HCT116 (cell line): Measurements from ENCODE around the gene RPL27. TPM values are rescaled to one million over a fixed set of nuclear protein-coding genes. Genes with fewer than 3 reads are reported as not detected.

Experiments used
- ATAC-seq: fragments of 200-7000 bp; cut with Tn5 transposase; 2 replicates; pipeline ENCODE4 v1.9.1; 2020; ENCODE audit warnings: mild to moderate bottlenecking, moderate library complexity
- BruUV-seq: library from RNA; stranded (reverse); fragments of 400-500 nt; replicated peaks from 2 replicates; lab custom pipeline; 2021; lab: Mats Ljungman, UMichigan
- CTCF ChIA-PET: fragments of 300-600 bp; sonication (Branson Sonifier 250); formaldehyde crosslinking; loops from one replicate; lab custom pipeline; 2021; ENCODE audit warnings: antibody characterized with exemption; lab: Charles Lee
- POLR2A ChIA-PET: fragments of 300-600, 350-600 bp; sonication (Branson Sonifier 250); formaldehyde crosslinking; loops from one replicate; lab custom pipeline; 2021; ENCODE audit warnings: antibody characterized with exemption; lab: Charles Lee
- RAD21 ChIA-PET, 2 experiments: fragments of 300-600 bp; sonication (Branson Sonifier 250); formaldehyde crosslinking; loops; one replicate each; lab custom pipeline; 2023; ENCODE audit warnings: low total read pairs in 2 of 2; ENCODE audit not compliant: uncharacterized antibody in 2 of 2, unreplicated experiment in 2 of 2, low non-redundant PET in 1 of 2; lab: Charles Lee
- DNase-seq: peaks from one replicate; pipeline ENCODE4 v3.0.0-alpha.2; 2010; ENCODE audit warnings: low read depth, low spot score
- H2AFZ ChIP-seq: fragments of 200-600 bp; shearing (Covaris generic), sonication (generic); 2 replicates; pipeline ENCODE4 v1.6.1; 2017; ENCODE audit warnings: low read depth, mixed run types, mixed read lengths, antibody characterized with exemption, low read length; ENCODE audit not compliant: poor library complexity, severe bottlenecking
- H3K27ac ChIP-seq: 2 replicates; pipeline ENCODE4 v1.5.1; 2012; ENCODE audit warnings: low read depth, low read length
- H3K27me3 ChIP-seq: fragments of 200-600 bp; sonication (generic); 2 replicates; pipeline ENCODE4 v1.6.1; 2016; ENCODE audit warnings: mixed run types, low read length, mixed read lengths; ENCODE audit not compliant: insufficient read depth
- H3K36me3 ChIP-seq, 2 experiments: fragments of 200-500 bp in 1 of 2; fragments of 200-600 bp in 1 of 2; sonication (Bioruptor generic) in 1 of 2; sonication (generic) in 1 of 2; 2 replicates each; pipeline versions ENCODE4 v1.5.1 to v1.6.1; 2014 to 2016; ENCODE audit warnings: low read length in 2 of 2, inconsistent platforms in 1 of 2, mixed read lengths in 1 of 2, mixed run types in 1 of 2; ENCODE audit not compliant: insufficient read depth in 2 of 2, control insufficient read depth in 1 of 2
- H3K4me1 ChIP-seq, 2 experiments: fragments of 200-600 bp in 1 of 2; sonication (generic) in 1 of 2; 2 replicates each; pipeline versions ENCODE4 v1.5.1 to v1.6.1; 2012 to 2017; ENCODE audit warnings: low read length in 2 of 2, inconsistent platforms in 1 of 2, mild to moderate bottlenecking in 1 of 2, mixed read lengths in 1 of 2, mixed run types in 1 of 2, moderate library complexity in 1 of 2; ENCODE audit not compliant: insufficient read depth in 2 of 2, control insufficient read depth in 1 of 2
- H3K4me2 ChIP-seq: fragments of 200-600 bp; sonication (generic); 2 replicates; pipeline ENCODE4 v1.6.1; 2017; ENCODE audit warnings: mixed run types, low read length, mixed read lengths
- H3K4me3 ChIP-seq, 2 experiments: fragments of 200-600 bp in 1 of 2; sonication (generic) in 1 of 2; replicated peaks in 1 of 2; 2 replicates each; pipeline ENCODE4 v1.5.1; 2011 to 2016; ENCODE audit warnings: low read length in 2 of 2, control low read depth in 1 of 2, low read depth in 1 of 2, mild to moderate bottlenecking in 1 of 2, mixed read lengths in 1 of 2, mixed run types in 1 of 2
- H3K79me2 ChIP-seq: fragments of 200-600 bp; sonication (generic); 2 replicates; pipeline ENCODE4 v1.6.1; 2017; ENCODE audit warnings: mild to moderate bottlenecking, mixed run types, low read length, moderate library complexity, mixed read lengths; ENCODE audit not compliant: insufficient read depth
- H3K9ac ChIP-seq: fragments of 200-600 bp; sonication (generic); 2 replicates; pipeline ENCODE4 v1.6.1; 2016; ENCODE audit warnings: low read length, mixed read lengths
- H3K9me2 ChIP-seq: fragments of 200-600 bp; sonication (generic), shearing (Covaris generic); 2 replicates; pipeline ENCODE4 v1.6.1; 2017; ENCODE audit warnings: mixed run types, mild to moderate bottlenecking, moderate library complexity; ENCODE audit not compliant: insufficient read depth
- H3K9me3 ChIP-seq, 2 experiments: fragments of 200-500 bp in 1 of 2; fragments of 200-600 bp in 1 of 2; sonication (Bioruptor generic) in 1 of 2; sonication (generic) in 1 of 2; 2 replicates each; pipeline ENCODE4 v1.6.1; 2014 to 2017; ENCODE audit warnings: low read length in 2 of 2, mixed read lengths in 2 of 2, inconsistent platforms in 1 of 2, low read depth in 1 of 2, mild to moderate bottlenecking in 1 of 2, mixed run types in 1 of 2, moderate library complexity in 1 of 2; ENCODE audit not compliant: control insufficient read depth in 1 of 2, insufficient read depth in 1 of 2
- H4K20me1 ChIP-seq: fragments of 200-600 bp; sonication (generic), shearing (Covaris generic); 2 replicates; pipeline ENCODE4 v1.6.1; 2017; ENCODE audit warnings: mixed run types, mild to moderate bottlenecking, moderate library complexity; ENCODE audit not compliant: insufficient read depth
- CEBPB ChIP-seq: IDR thresholded peaks from 2 replicates; pipeline ENCODE4 v1.6.1; 2012; ENCODE audit warnings: low read depth
- CTCF ChIP-seq, 3 experiments: fragments of 200-600 bp in 1 of 3; sonication (generic) in 1 of 3; IDR thresholded peaks in 2 of 3; conservative IDR thresholded peaks in 1 of 3; 2 replicates each; pipeline ENCODE4 v1.5.1; 2012 to 2017; ENCODE audit warnings: low read depth in 2 of 3, low read length in 2 of 3, antibody characterized with exemption in 1 of 3, borderline replicate concordance in 1 of 3, control low read depth in 1 of 3, mild to moderate bottlenecking in 1 of 3, mixed read lengths in 1 of 3, mixed run types in 1 of 3, moderate library complexity in 1 of 3; ENCODE audit not compliant: insufficient read depth in 1 of 3
- EGR1 ChIP-seq: IDR thresholded peaks from 2 replicates; pipeline ENCODE4 v1.6.1; 2012; ENCODE audit warnings: low read depth
- ELF1 ChIP-seq: IDR thresholded peaks from 2 replicates; pipeline ENCODE4 v1.6.1; 2012; ENCODE audit warnings: low read depth, borderline replicate concordance
- EZH2 ChIP-seq: fragments of 200-600 bp; sonication (generic); IDR thresholded peaks from 2 replicates; pipeline ENCODE4 v1.6.1; 2017; ENCODE audit warnings: antibody characterized with exemption, mixed run types
- JUND ChIP-seq: IDR thresholded peaks from 2 replicates; pipeline ENCODE4 v1.6.1; 2012
- MAX ChIP-seq: IDR thresholded peaks from 2 replicates; pipeline ENCODE4 v1.6.1; 2012
- POLR2A ChIP-seq: IDR thresholded peaks from 2 replicates; pipeline ENCODE4 v1.7.0; 2011; ENCODE audit warnings: borderline replicate concordance; ENCODE audit not compliant: insufficient read depth, insufficient read length; ENCODE audit errors: extremely low read depth
- RAD21 ChIP-seq: IDR thresholded peaks from 2 replicates; pipeline ENCODE4 v1.6.1; 2012; ENCODE audit warnings: low read depth, mild to moderate bottlenecking
- REST ChIP-seq: IDR thresholded peaks from 2 replicates; pipeline ENCODE4 v1.6.1; 2012; ENCODE audit warnings: low read depth
- SIN3A ChIP-seq: IDR thresholded peaks from 2 replicates; pipeline ENCODE4 v1.6.1; 2012; ENCODE audit warnings: low read depth
- SP1 ChIP-seq: IDR thresholded peaks from 2 replicates; pipeline ENCODE4 v1.6.1; 2012; ENCODE audit warnings: low read depth
- YY1 ChIP-seq: IDR thresholded peaks from 2 replicates; pipeline ENCODE4 v1.6.1; 2011; ENCODE audit warnings: low read length, low read depth, moderate library complexity, mild to moderate bottlenecking; ENCODE audit not compliant: insufficient replicate concordance; ENCODE audit errors: extremely low read depth
- ZFX ChIP-seq: fragments of 450-650 bp; IDR thresholded peaks from 2 replicates; pipeline ENCODE4 v1.6.1; 2017
- ZNF274 ChIP-seq: fragments of 200-500 bp; sonication (Bioruptor generic); IDR thresholded peaks from 2 replicates; pipeline ENCODE4 v1.6.1; 2014; ENCODE audit warnings: mild to moderate bottlenecking, low read depth, low read length, inconsistent platforms
- intact Hi-C: fragments of 100-400 bp; cut with micrococcal nuclease; formaldehyde crosslinking; loops from 2 replicates; pipeline ENCODE4 v1.10.0; 2022
- total RNA-seq: library from RNA; stranded (reverse); gene quantifications from one replicate; pipeline ENCODE4 v1.2.1, GENCODE V29; 2021; ENCODE audit not compliant: unreplicated experiment

Gene RPL27
- total RNA-seq, 1 experiment from 2014 or later: 1,295 TPM

GRCh38 chr17:43031666-43032065 lies 33.4 kb downstream of the RPL27 start:
- ChIA-PET CTCF (no interaction called here), RAD21 (no interaction called here), POLR2A (no interaction called here)
- ATAC-seq (no peak), DNase-seq (no peak)
- Histone ChIP-seq H3K36me3 (no peaks in the 10 kb centered on the region), H3K27me3 (no peaks in the 10 kb centered on the region), H3K9me3 (no peaks in the 10 kb centered on the region), H3K27ac (no peak overlapping the region), H3K4me2 (no peak overlapping the region), H3K9me2 (no peaks in the 10 kb centered on the region), H3K79me2 (no peaks in the 10 kb centered on the region), H3K9ac (no peak overlapping the region), H4K20me1 (no peaks in the 10 kb centered on the region), H3K4me3 (no peak overlapping the region), H2AFZ (no peak overlapping the region), H3K4me1 (no peaks in the 10 kb centered on the region)
- no peak for TF ChIP-seq EZH2
- TF ChIP-seq JUND: no peak
- no peak for TF ChIP-seq CEBPB
- TF ChIP-seq ZFX: no peak
- no peak for TF ChIP-seq POLR2A
- TF ChIP-seq YY1: no peak
- no peak for TF ChIP-seq MAX
- TF ChIP-seq SP1: no peak
- TF ChIP-seq SIN3A: no peak
- intact Hi-C loops: no loop called here
- BruUV-seq: no TSS peak

- H3K4me2 ChIP-seq: no peak overlapping the region
- H4K20me1 ChIP-seq: no peaks in the 10 kb centered on the region
- ATAC-seq (no peak), DNase-seq (no peak)
- intact Hi-C loops: no loop called here
- no peak overlapping the region for H3K27ac ChIP-seq
- no peaks in the 10 kb centered on the region for H3K9me3 ChIP-seq
- ChIA-PET CTCF (no interaction called here), RAD21 (no interaction called here), POLR2A (no interaction called here)
- no peaks in the 10 kb centered on the region for H3K9me2 ChIP-seq
- H3K27me3 ChIP-seq: no peaks in the 10 kb centered on the region
- no TSS peak for BruUV-seq
- no peak overlapping the region for H2AFZ ChIP-seq
- no peaks in the 10 kb centered on the region for H3K79me2 ChIP-seq
- H3K4me1 ChIP-seq: no peaks in the 10 kb centered on the region
- no peak overlapping the region for H3K4me3 ChIP-seq
- H3K36me3 ChIP-seq: no peaks in the 10 kb centered on the region
- no peak overlapping the region for H3K9ac ChIP-seq
- no peak for TF ChIP-seq EGR1
- TF ChIP-seq RAD21: no peak
- no peak for TF ChIP-seq ELF1
- TF ChIP-seq MAX: no peak
- no peak for TF ChIP-seq ZNF274
- TF ChIP-seq REST: no peak
- TF ChIP-seq CTCF (IDR thresholded peaks at IDR 0.05 in 2 of 3, conservative IDR thresholded peaks at IDR 0.05 in 1 of 3; ENCODE audit: borderline replicate concordance in 1 of 3, insufficient read depth in 1 of 3, low read depth in 2 of 3, low read length in 2 of 3): no peak
Measured at GRCh38 chr17:43033948-43034881, 36.0 kb downstream of the RPL27 start.
